ENCODE data around the gene FAXDC2. TPM values are rescaled to one million over a fixed set of nuclear protein-coding genes. Genes with fewer than 3 reads are reported as not detected.

Gene FAXDC2
- polyA plus RNA-seq, 6 donors from 2014 or later, result 0.34 to 3.6 (median 1.3) TPM; not detected in 1

GRCh38 chr5:154776167-154776566 lies 74.2 kb downstream of the FAXDC2 start:
- Mint-ChIP-seq H3K4me1 (peaks cover 29 to 85% (median 65%) of the 10 kb centered on the region in 3 donors), H3K9me3 (no peaks in the 10 kb centered on the region), H3K27ac (peak overlapping the region in 3 of 6 donors; percentile 24 to 45 (median 26)), H3K4me3 (peak overlapping the region in 1 of 8 donors; percentile 51), H3K27me3 (no peaks in the 10 kb centered on the region), H3K36me3 (no peaks in the 10 kb centered on the region)
- DNase-seq (no peak), ATAC-seq (ENCODE audit: low read depth in 2 of 2) (no peak)

GRCh38 chr5:154773326-154773725 lies 77.1 kb downstream of the FAXDC2 start:
- no peak for DNase-seq
- H3K27me3 Mint-ChIP-seq, result no peaks in the 10 kb centered on the region
- H3K36me3 Mint-ChIP-seq, result no peaks in the 10 kb centered on the region
- H3K4me3 Mint-ChIP-seq, result no peak overlapping the region
- H3K27ac Mint-ChIP-seq, result peak overlapping the region in 2 of 6 donors; percentile 24 to 29
- H3K4me1 Mint-ChIP-seq, result peaks cover 38 to 84% (median 66%) of the 10 kb centered on the region in 3 donors
- H3K9me3 Mint-ChIP-seq, result no peaks in the 10 kb centered on the region
- ATAC-seq (ENCODE audit: low read depth in 2 of 2), result no peak

- Mint-ChIP-seq H3K36me3 (no peaks in the 10 kb centered on the region), H3K4me1 (peaks cover 54 to 90% (median 82%) of the 10 kb centered on the region in 3 donors), H3K27ac (peak overlapping the region in 5 of 6 donors; percentile 15 to 92 (median 75)), H3K27me3 (no peaks in the 10 kb centered on the region), H3K9me3 (no peaks in the 10 kb centered on the region), H3K4me3 (peak overlapping the region in 4 of 8 donors; percentile 4 to 64 (median 38))
- DNase-seq (no peak), ATAC-seq (ENCODE audit: low read depth in 2 of 2) (no peak)
These were observed 79.0 kb downstream of the FAXDC2 start for GRCh38 chr5:154771383-154771901.

GRCh38 chr5:154770111-154770510 lies 80.3 kb downstream of the FAXDC2 start:
- peak; percentile 13 for DNase-seq
- Mint-ChIP-seq H3K4me1 (peaks cover 62 to 92% (median 86%) of the 10 kb centered on the region in 3 donors), H3K27me3 (no peaks in the 10 kb centered on the region), H3K4me3 (peak overlapping the region in 6 of 8 donors; percentile 23 to 84 (median 61)), H3K9me3 (no peaks in the 10 kb centered on the region), H3K36me3 (no peaks in the 10 kb centered on the region), H3K27ac (peak overlapping the region; percentile 85 to 93 (median 88))
- peak; percentile 82 to 87 for ATAC-seq (ENCODE audit: low read depth in 2 of 2)

Other genes with a start within 250 kb of the FAXDC2 start
- gene LARP1, start 95.2 kb downstream of the FAXDC2 start, polyA plus RNA-seq (ENCODE audit: low read depth in 6 of 6), result 10 to 100 TPM in 4 of 6 donors, 1 to 10 TPM in 2; 4.3 to 22.7 (median 11.1) TPM
- 100 to 1,000 TPM; 155 to 240 (median 185) TPM for gene CNOT8, start 8.0 kb upstream of the FAXDC2 start, polyA plus RNA-seq (ENCODE audit: low read depth in 6 of 6)
- 10 to 100 TPM in 4 of 6 donors, 1 to 10 TPM in 2; 3.5 to 16.3 (median 10.7) TPM for gene GEMIN5, start 87.6 kb upstream of the FAXDC2 start, polyA plus RNA-seq (ENCODE audit: low read depth in 6 of 6)
- 100 to 1,000 TPM in 2 of 6 donors, 10 to 100 TPM in 4; 77.2 to 107 (median 86.9) TPM for gene MRPL22, start 90.5 kb upstream of the FAXDC2 start, polyA plus RNA-seq (ENCODE audit: low read depth in 6 of 6)
- under 1 TPM in 1 of 6 donors, not detected in 5; 0.16 TPM for gene KIF4B, start 163.2 kb upstream of the FAXDC2 start, polyA plus RNA-seq (ENCODE audit: low read depth in 6 of 6)